ENCODE results near the gene CCL13. TPM values are rescaled to one million over a fixed set of nuclear protein-coding genes. Genes with fewer than 3 reads are reported as not detected.
"Not testable (repeated sequence)": the region's sequence is repeated elsewhere in the genome, so short reads cannot be mapped to it uniquely, and the experiment has no call there.

Gene CCL13
- total and polyA plus RNA-seq, 10 donors: 0.12 to 0.54 TPM; not detected in 8

DNA sequence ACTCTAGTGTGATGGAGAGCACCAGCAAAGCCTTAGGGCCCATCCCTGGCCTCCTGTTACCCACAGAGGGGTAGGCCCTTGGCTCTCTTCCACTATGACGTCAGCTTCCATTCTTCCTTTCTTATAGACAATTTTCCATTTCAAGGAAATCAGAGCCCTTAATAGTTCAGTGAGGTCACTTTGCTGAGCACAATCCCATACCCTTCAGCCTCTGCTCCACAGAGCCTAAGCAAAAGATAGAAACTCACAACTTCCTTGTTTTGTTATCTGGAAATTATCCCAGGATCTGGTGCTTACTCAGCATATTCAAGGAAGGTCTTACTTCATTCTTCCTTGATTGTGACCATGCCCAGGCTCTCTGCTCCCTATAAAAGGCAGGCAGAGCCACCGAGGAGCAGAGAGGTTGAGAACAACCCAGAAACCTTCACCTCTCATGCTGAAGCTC, 37.2 kb upstream of the CCL13 start, which contains the start of gene CCL8:
CCL8 (plus strand) TSS at position 397 of the 445 bp plus-strand sequence. CDS start 67 bp downstream, outside the sequence.
- peaks cover 0 to 7% (median 2%) of the 10 kb centered on the region in 8 donors for H3K9me3 ChIP-seq
- H3K4me1 ChIP-seq: peaks cover 0 to 25% (median 12%) of the 10 kb centered on the region in 6 donors
- no peak within 1 kb of the TSS for H3K4me3 ChIP-seq
- no peak for TF ChIP-seq POLR2A (IDR thresholded peaks at IDR 0.05)
- TF ChIP-seq POLR2AphosphoS5 (IDR thresholded peaks at IDR 0.05): no peak
- 28 to 61% (median 44%) methylated on average over 2 of the region's 2 CpGs for WGBS, 5 donors
- no peaks in the 10 kb centered on the region for H3K27me3 ChIP-seq (replicated peaks in 1 of 7)
- H3K27ac ChIP-seq: peak within 1 kb of the TSS in 6 of 8 donors; percentile 13 to 52 (median 43)
- H3K36me3 ChIP-seq: no peaks in the 10 kb centered on the region
- intact Hi-C loops (cut with DNase I; ENCODE audit: low total_unique reads): no loop called here
- no peak for DNase-seq

DNA sequence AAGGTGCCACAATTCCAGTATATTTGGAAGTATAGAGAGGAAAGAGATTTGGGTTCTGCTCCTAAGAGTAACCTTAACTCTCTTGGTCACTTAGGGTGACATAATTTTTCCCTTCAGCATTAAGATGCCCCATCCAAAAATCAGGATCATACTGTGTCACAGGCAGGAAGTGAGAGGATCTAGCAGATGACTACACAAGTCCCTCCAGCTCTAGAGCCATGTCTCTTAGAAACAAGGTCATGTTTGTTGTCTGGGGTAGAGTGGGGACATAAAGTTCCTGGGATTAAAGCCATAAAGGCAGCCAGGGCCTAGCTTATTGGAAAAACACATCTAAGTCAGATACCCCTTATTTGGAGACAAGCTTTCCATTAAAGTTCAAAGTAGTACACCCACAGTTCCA, 34.3 kb upstream of the CCL13 start:
- peaks cover 0 to 15% (median 7%) of the 10 kb centered on the region in 6 donors for H3K4me1 ChIP-seq
- H3K9me3 ChIP-seq: peaks cover 0 to 21% (median 16%) of the 10 kb centered on the region in 8 donors
- H3K36me3 ChIP-seq: no peaks in the 10 kb centered on the region
- no peak for TF ChIP-seq POLR2A (IDR thresholded peaks at IDR 0.05)
- no peak for TF ChIP-seq POLR2AphosphoS5 (IDR thresholded peaks at IDR 0.05)
- TF ChIP-seq, protein P1, sequence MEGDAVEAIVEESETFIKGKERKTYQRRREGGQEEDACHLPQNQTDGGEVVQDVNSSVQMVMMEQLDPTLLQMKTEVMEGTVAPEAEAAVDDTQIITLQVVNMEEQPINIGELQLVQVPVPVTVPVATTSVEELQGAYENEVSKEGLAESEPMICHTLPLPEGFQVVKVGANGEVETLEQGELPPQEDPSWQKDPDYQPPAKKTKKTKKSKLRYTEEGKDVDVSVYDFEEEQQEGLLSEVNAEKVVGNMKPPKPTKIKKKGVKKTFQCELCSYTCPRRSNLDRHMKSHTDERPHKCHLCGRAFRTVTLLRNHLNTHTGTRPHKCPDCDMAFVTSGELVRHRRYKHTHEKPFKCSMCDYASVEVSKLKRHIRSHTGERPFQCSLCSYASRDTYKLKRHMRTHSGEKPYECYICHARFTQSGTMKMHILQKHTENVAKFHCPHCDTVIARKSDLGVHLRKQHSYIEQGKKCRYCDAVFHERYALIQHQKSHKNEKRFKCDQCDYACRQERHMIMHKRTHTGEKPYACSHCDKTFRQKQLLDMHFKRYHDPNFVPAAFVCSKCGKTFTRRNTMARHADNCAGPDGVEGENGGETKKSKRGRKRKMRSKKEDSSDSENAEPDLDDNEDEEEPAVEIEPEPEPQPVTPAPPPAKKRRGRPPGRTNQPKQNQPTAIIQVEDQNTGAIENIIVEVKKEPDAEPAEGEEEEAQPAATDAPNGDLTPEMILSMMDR (IDR thresholded peaks at IDR 0.05 in 8 of 11, conservative IDR thresholded peaks at IDR 0.05 in 3 of 11): no peak
- H3K4me3 ChIP-seq: no peak overlapping the region
- no peaks in the 10 kb centered on the region for H3K27me3 ChIP-seq (replicated peaks in 1 of 7)
- H3K27ac ChIP-seq: peak overlapping the region in 1 of 8 donors; percentile 39
- intact Hi-C loops (cut with DNase I; ENCODE audit: low total_unique reads): no loop called here
- no peak for DNase-seq

DNA sequence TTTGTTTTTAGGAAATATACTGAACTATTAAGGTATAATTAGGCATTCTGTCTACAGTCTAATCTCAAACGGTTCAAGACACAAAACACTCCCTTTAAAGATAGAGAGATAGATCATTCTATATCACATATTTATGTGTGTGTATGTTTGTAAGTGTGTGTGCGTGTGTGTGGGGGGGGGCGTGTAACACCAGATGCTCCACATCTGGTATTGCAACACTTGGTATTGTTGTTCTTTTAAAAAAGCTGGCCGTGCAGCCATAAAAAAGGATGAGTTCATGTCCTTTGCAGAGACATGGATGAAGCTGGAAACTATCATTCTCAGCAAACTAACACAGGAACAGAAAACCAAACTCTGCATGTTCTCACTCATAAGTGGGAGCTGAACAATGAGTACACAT, 28.7 kb upstream of the CCL13 start:
- H3K9me3 ChIP-seq: peaks cover 0 to 21% (median 16%) of the 10 kb centered on the region in 8 donors
- 73 to 86% (median 74%) methylated on average over 4 of the region's 4 CpGs for WGBS, 5 donors
- H3K27me3 ChIP-seq (replicated peaks in 1 of 7); DNase-seq; H3K27ac ChIP-seq; H3K4me3 ChIP-seq; H3K4me1 ChIP-seq; H3K36me3 ChIP-seq; intact Hi-C loops (cut with DNase I; ENCODE audit: low total_unique reads): not testable (repeated sequence)

DNA sequence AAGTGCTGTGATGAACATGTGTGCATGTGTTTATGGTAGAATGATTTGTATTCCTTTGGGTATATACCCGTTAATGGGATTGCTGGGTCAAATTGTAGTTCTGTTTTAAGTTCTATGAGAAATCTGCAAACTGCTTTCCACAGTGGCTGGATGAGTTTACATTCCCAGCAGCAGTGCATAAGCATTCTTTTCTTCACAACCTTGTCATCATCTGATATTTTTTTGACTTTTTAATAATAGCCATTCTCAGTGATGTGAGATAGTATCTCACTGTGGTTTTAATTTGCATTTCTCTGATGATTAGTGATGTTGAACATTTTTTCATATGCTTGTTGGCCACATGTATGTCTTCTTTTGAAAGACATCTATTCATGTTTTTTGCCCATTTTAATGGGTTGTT, 18.6 kb upstream of the CCL13 start:
- no peaks in the 10 kb centered on the region for H3K4me1 ChIP-seq
- peaks cover 0 to 7% (median 0%) of the 10 kb centered on the region in 8 donors for H3K9me3 ChIP-seq
- 58 to 88% (median 68%) methylated on average over 1 of the region's 1 CpG for WGBS, 5 donors
- no peak overlapping the region for H3K4me3 ChIP-seq
- TF ChIP-seq, protein P1 (IDR thresholded peaks at IDR 0.05 in 8 of 11, conservative IDR thresholded peaks at IDR 0.05 in 3 of 11): no peak
- no peak for TF ChIP-seq POLR2AphosphoS5 (IDR thresholded peaks at IDR 0.05)
- TF ChIP-seq POLR2A (IDR thresholded peaks at IDR 0.05): no peak
- H3K27ac ChIP-seq: no peak overlapping the region
- no peaks in the 10 kb centered on the region for H3K36me3 ChIP-seq
- peaks cover 0 to 23% (median 0%) of the 10 kb centered on the region in 7 donors for H3K27me3 ChIP-seq (replicated peaks in 1 of 7)
- DNase-seq: no peak
- intact Hi-C loops (cut with DNase I; ENCODE audit: low total_unique reads): no loop called here

DNA sequence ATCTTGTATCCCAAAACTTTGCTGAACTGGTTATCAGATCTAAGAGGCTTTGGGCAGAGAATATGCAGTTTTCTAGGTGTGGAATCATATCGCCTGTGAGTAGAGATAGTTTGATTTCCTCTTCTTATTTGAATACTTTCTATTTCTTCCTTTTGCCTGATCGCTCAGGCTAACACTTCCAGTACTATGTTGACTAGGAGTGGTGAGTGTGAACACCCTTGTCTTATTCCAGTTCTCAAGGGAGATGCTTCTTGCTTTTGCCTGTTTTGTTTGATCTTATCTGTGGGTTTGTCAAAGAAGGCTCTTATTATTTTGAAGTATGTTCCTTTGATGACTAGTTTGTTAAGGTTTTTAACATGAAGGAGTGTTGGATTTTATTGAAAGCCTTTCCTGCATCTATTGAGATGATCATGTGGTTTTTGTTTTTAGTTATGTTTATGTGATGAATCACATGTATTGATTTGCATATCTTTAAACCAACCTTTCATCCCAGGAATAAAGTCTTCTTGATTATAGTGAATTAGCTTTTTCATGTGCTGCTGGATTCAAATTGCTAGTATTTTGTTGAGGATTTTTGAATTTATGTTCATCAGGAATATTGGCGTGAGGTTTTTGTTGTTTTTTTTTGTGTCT, 17.0 kb upstream of the CCL13 start:
- no peak overlapping the region for H3K4me3 ChIP-seq
- intact Hi-C loops (cut with DNase I; ENCODE audit: low total_unique reads): no loop called here
- H3K9me3 ChIP-seq: peaks cover 0 to 6% (median 0%) of the 10 kb centered on the region in 8 donors
- no peaks in the 10 kb centered on the region for H3K4me1 ChIP-seq
- H3K36me3 ChIP-seq: no peaks in the 10 kb centered on the region
- peaks cover 0 to 24% (median 0%) of the 10 kb centered on the region in 7 donors for H3K27me3 ChIP-seq (replicated peaks in 1 of 7)
- no peak overlapping the region for H3K27ac ChIP-seq
- 80 to 91% (median 90%) methylated on average over 3 of the region's 3 CpGs for WGBS, 5 donors
- DNase-seq: no peak
- TF ChIP-seq POLR2AphosphoS5 (IDR thresholded peaks at IDR 0.05): no peak
- no peak for TF ChIP-seq POLR2A (IDR thresholded peaks at IDR 0.05)
- TF ChIP-seq, protein P1 (IDR thresholded peaks at IDR 0.05 in 8 of 11, conservative IDR thresholded peaks at IDR 0.05 in 3 of 11): no peak
